Urothelium cell line (cell line): Measurements from ENCODE around the gene HADHA.
A peak's percentile ranks its signal among the peaks of the same experiment; 100 is the strongest.
"Not testable (repeated sequence)": the region's sequence is repeated elsewhere in the genome, so short reads cannot be mapped to it uniquely, and the experiment has no call there.

Experiments used
- DNase-seq: peaks from one replicate; pipeline ENCODE4 v3.0.0; 2011; ENCODE audit warnings: low spot score, mixed read lengths
- FAIRE-seq: peaks from 2 replicates; lab custom pipeline; 2011; peaks lifted over from hg19 to GRCh38; lab: Jason Lieb, UNC

Gene HADHA

DNA sequence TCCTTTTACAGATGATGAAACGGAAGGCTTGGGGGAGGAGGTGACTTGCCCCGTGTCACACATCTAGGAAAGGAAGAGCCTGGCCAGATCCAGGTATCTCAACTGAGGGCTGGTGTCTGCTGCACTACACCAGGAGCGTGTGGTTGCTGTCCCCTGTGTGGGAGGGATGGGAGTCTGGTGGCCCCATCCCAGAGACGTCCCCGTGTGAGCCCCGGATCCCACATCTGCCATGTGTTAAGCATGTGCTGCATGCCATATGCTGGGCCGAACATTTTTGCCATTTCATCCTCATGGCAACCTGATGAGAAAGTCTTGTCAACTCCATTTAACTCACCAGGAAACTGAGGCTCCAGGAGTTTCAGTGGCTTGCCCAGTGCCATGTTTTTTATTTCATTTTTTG is 67.3 kb downstream of the HADHA start:
- DNase-seq (no peak), FAIRE-seq (no peak)

- DNase-seq = no peak
- peak; percentile 63 for FAIRE-seq
Observed at GRCh38 chr2:26176279-26176615, 68.2 kb downstream of the HADHA start.

- no peak for FAIRE-seq
Observed at GRCh38 chr2:26175466-26176278, 68.8 kb downstream of the HADHA start.

GRCh38 chr2:26174691-26175465 is 69.6 kb downstream of the HADHA start:
- FAIRE-seq (no peak), DNase-seq (no peak)

More at GRCh38 chr2:26175466-26176278, 68.8 kb downstream of the HADHA start:
- no peak for DNase-seq

DNA sequence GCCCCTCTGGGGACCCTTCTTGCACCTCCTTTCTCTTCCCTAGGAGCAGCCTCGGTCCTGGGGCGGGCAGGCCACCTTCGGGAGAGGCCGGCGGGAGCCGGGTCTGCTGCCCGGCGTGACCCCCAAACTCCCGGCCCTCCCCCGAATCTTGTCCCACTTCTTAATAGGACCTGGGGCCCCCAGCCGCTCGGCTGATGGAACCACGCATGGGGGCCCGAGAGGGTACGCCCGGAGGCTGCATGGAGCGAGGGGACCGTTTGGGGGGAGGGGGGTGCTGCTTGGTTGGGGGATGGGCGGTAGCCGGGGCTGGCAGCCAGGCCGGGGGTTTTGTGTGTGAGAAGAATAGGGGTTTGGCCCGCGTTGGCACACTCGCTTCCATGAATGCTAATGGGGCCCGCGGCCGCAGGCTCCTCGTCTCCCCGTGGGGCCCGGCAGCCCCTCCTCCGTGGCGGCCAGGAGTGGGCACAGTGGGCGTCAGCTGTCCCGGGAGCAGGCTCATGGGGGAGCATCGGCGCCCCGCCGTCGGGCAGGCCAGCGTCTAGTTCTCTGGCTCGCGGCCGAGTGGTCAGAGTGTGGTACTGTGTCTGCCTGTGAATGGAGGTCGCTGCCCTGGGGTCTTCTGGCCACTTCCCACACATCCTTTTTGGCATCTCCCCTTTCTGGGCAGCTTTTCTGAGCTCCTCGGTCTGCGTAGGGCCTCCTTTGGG is 70.5 kb downstream of the HADHA start:
- DNase-seq (no peak), FAIRE-seq (no peak)

DNA sequence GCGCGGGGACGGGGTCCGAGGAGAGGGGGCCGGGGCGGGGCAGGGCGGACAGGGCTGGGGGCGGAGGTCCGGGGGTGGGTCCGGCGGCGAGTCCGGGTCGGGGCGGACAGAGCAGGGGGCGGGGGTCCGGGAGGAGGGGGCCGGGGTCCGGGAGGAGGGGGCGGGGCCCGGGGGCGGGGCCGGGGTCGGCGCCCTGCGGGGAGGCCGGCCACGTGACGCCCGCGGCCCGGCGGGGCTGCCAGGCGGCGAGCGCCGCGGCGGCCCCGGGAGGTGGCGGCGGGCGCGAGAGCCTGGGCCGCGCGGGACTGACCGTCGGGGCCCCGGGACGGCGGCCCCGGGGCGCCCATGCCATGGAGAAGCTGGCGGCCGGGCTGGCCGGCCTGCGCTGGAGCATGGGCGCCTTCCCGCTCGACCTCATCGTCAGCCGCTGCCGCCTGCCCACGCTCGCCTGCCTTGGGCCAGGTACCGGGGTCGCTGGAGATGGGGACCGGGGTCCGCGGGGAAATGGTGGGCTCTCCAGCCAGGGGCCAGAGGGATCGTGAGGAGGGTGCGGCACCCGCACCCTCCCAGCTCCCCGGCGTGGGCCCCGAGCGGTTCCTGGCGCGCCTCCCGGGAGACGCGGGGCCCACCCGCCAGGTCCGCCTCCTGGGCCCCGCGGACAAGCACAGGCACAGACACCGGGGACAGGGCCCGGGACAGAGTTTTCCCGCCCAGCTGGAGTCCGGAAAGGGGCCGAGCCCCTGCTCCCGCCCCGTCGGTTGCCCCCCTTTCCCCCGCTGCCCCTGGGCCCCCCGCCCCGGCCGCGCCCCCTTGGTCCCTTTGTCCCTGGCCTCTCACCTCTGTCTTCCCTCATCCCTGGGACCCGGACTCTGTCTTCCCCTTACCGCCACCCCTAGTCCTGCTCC is 71.3 kb downstream of the HADHA start, which contains the start of gene GAREM2:
Gene GAREM2 (plus strand): TSS at position 218 of the 905 bp plus-strand sequence. CDS start 133 bp downstream, at position 351.
- peak; percentile 82 for DNase-seq

DNA sequence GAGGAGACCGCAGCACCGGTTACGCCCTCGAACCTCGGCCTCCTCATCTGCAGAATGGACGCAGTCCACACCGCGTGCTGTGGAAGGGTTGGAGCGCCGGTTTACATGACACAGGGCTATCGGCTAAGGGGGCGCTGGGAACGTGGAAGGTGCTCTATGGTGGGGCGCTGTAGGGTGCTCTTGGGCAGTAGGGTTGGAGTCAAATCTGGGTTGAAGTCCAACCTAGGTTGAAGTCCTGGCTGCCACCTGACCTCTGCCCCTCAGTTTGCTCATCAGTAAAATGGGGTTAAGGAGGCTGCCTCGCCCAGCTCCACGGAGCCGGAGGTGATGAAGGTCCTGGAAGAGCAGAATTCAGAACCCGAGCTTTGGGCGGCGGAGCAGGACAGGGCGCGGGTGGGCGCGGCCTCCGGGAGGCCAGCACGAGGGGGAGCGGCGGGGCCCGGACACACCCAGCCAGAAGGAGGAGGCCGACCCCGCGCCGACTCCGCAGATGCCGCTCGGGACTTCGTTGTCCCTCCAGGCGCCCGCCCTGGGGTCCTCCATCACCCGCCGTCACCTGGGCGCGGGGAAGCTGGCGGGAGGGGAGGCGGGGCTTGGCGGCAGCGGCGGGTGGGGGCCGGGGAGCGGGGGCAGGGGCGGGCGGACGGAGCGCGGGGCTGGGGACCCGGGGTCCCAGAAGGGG is 72.1 kb downstream of the HADHA start:
- FAIRE-seq = peak; percentile 30

More for the DNA sequence above, 71.3 kb downstream of the HADHA start, which contains the start of gene GAREM2:
- no peak for FAIRE-seq

GRCh38 chr2:26170795-26171194 is 73.6 kb downstream of the HADHA start:
- DNase-seq (peak; percentile 11), FAIRE-seq (no peak)

More for the DNA sequence above, 72.1 kb downstream of the HADHA start:
- DNase-seq = peak; percentile 66

DNA sequence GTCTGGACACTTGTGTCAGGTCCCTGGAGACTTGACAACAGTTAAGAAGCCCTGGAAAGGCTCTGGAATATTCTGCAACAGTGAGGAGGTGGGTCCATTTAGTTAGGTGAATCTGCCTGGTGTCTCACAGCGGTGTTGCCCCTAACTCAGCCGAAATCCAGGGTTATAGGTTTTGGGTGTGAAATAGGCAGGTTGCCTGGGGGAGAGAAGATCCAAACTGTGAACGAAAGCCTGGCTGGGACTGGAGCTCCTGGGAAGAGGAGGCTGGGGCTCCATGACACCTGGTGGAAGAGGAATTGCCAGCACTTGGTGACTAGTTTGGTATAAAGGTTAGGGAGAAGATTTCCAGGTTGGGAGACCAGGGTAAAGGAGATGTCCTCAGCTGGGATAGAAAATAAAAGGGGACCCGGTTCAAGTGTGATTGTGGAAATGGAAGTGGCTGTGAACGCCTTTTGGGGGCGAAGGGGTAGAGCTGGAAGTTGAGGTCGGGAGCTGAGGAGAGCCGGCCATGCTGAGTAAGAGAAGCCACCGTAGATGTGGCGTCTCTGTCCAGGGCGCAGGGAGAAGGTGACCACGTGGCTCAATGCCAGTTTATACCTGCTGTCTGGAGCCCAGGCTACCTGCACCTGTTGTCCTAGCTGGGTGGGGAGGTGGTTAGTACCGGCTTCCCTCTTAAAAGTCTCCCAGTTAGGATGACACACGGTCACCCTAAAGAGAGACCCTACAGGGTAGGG is 74.6 kb downstream of the HADHA start:
- DNase-seq (no peak), FAIRE-seq (no peak)

DNA sequence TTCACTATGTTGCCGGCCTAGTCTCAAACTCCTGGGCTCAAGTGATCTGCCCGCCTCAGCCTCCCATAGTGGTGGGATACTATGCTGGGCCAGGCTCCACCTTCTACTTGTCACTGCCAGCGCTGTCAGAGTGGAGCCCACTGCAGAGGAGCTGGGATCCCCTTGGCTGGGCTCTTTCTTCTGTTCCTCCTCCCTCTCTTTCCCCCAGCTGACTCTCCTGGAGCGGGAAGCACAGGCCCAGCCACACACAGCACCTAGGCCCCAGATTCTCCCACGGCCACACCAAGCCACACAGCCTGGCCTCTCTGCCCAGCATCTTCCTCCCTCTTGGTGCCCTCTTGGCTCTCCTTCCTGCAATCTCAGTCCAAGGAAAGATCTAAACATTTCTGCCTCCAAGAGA is 75.2 kb downstream of the HADHA start:
- DNase-seq = no peak
- no peak for FAIRE-seq

- DNase-seq = no peak
- FAIRE-seq = no peak
Observed at GRCh38 chr2:26168785-26169184, 75.6 kb downstream of the HADHA start.

DNA sequence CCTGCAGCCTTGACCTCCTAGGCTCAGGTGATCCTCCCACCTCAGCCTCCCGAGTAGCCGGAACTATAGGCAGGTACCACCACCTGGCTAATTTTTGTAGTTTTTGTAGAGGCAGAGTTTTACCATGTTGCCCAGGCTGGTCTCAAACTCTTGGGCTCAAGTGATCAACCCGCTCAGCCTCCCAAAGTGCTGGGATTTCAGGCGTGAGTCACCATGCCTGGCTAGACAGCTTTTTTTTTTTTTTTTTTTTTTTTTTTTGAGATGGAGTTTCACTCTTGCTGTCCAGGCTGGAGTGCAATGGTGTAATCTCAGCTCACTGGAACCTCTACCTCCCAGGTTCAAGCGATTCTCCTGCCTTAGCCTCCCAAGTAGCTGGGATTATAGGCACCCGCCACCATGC is 77.9 kb downstream of the HADHA start:
- not testable (repeated sequence) for FAIRE-seq, DNase-seq

GRCh38 chr2:26165403-26165802 is 79.0 kb downstream of the HADHA start:
- no peak for FAIRE-seq
- no peak for DNase-seq

DNA sequence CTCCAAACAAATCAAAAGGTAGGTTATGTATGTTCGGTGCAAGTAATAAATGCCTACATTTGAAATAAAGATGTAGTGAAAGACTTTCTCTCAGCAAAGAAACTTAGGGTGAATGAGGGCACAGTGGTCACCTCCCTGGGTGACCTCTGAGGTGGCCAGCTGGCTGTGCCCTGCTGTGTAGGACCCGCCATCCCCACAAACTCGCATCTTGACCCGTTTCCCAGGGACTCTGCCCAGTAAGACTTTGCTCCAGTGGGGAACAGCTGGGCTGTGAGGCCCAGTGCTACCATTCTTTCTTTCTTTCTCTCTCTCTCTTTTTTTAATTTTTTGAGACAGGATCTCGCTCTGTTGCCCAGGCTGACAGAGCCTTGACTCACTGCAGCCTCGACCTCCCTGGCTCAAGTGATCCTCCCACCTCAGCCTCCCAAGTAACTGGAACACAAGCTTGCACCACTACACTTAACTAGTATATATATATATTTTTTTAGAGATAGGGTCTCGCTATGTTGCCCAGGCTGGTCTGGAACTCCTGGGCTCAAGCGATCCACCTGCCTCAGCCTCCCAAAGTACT is 79.7 kb downstream of the HADHA start:
- DNase-seq (no peak), FAIRE-seq (no peak)

GRCh38 chr2:26164231-26164630 is 80.2 kb downstream of the HADHA start:
- FAIRE-seq (no peak), DNase-seq (peak; percentile 4)

DNA sequence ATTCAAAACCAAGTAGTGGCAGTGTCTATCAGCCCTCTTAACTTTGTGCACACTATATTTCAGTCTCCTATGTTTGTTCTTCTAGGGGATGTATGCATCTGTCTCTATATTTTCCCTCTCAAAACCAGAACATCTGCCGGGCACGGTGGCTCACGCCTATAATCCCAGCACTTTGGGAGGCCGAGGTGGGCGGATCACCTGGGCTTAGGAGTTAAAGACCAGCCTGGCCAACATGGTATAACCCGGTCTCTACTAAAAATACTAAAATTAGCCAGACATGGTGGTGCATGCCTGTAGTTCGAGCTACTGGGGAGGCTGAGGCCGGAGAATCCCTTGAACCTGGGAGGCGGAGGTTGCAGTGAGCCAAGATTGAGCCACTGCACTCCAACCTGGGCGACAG is 81.5 kb downstream of the HADHA start:
- FAIRE-seq = no peak
- DNase-seq = no peak

- no peak for DNase-seq
- no peak for FAIRE-seq
Observed at GRCh38 chr2:26161926-26162325, 82.5 kb downstream of the HADHA start.

DNA sequence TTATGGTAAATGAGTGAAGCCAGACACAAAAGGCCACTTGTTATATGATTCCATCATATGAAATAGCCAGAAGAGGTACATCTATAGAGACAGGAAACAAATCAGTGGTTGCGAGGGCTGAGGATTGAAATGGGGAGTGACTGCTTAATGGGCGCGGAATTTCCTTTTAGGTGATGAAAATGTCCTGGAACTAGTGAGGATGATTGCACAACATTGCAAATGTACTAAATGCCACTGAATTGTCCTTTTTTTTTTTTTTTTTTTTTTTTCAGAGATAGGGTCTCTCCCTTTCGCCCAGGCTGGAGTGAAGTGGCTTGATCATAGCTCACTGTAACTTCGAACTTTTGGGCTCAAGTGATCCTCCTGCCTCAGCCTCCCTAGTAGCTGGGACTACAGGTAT is 86.9 kb downstream of the HADHA start:
- DNase-seq = no peak

GRCh38 chr2:26150243-26150642 is 94.2 kb downstream of the HADHA start:
- FAIRE-seq = no peak
- DNase-seq = no peak

More for the DNA sequence above, 86.9 kb downstream of the HADHA start:
- FAIRE-seq = no peak
